Stimulated activated CD4-positive, alpha-beta T cell treated with anti-CD3 and anti-CD28 coated beads, Interleukin-4, amount 100 ng/mL, for 1 hour (primary cell): Measurements from ENCODE around the gene MCUB.
A peak's percentile ranks its signal among the peaks of the same experiment; 100 is the strongest.

ENCODE experiments used
- DNase-seq: peaks from one replicate; pipeline ENCODE4 v3.0.0-alpha.2; 2020

Gene MCUB

GRCh38 chr4:109683621-109684253 lies 123.7 kb downstream of the MCUB start:
- no peak for DNase-seq

- DNase-seq, result no peak
Observed at GRCh38 chr4:109684727-109685126, 124.7 kb downstream of the MCUB start.

- no peak for DNase-seq
Observed at GRCh38 chr4:109690690-109691410, 130.8 kb downstream of the MCUB start.

- DNase-seq, result no peak
Observed at GRCh38 chr4:109691411-109691920, 131.4 kb downstream of the MCUB start.

GRCh38 chr4:109698656-109699055 lies 138.6 kb downstream of the MCUB start:
- DNase-seq, result no peak

GRCh38 chr4:109699553-109700225 lies 139.6 kb downstream of the MCUB start:
- no peak for DNase-seq

GRCh38 chr4:109701566-109702410 lies 141.7 kb downstream of the MCUB start:
- no peak for DNase-seq

GRCh38 chr4:109702950-109703663 lies 143.1 kb downstream of the MCUB start, which contains the start of gene CASP6:
Gene CASP6 (minus strand): TSS chr4:109703445. CDS start chr4:109703395, 50 bp downstream.
- DNase-seq, result peak; percentile 70

- no peak for DNase-seq
Observed at GRCh38 chr4:109703664-109704361, 143.8 kb downstream of the MCUB start.

GRCh38 chr4:109708435-109708834 lies 148.4 kb downstream of the MCUB start:
- no peak for DNase-seq

- DNase-seq, result no peak
Observed at GRCh38 chr4:109708990-109709389, 148.9 kb downstream of the MCUB start.

- DNase-seq, result no peak
Observed at GRCh38 chr4:109713500-109713899, 153.5 kb downstream of the MCUB start.

GRCh38 chr4:109718759-109719158 lies 158.7 kb downstream of the MCUB start:
- DNase-seq, result no peak

- DNase-seq, result no peak
Observed at GRCh38 chr4:109719604-109720003, 159.6 kb downstream of the MCUB start.

GRCh38 chr4:109721033-109721432 lies 161.0 kb downstream of the MCUB start:
- no peak for DNase-seq

GRCh38 chr4:109722357-109722756 lies 162.3 kb downstream of the MCUB start:
- DNase-seq, result no peak

- DNase-seq, result no peak
Observed at GRCh38 chr4:109723110-109723509, 163.1 kb downstream of the MCUB start.

GRCh38 chr4:109728385-109728784 lies 168.3 kb downstream of the MCUB start:
- no peak for DNase-seq

GRCh38 chr4:109729117-109729717 lies 169.2 kb downstream of the MCUB start:
- no peak for DNase-seq

- peak; percentile 77 for DNase-seq
Observed at GRCh38 chr4:109729718-109730618, 169.9 kb downstream of the MCUB start, which contains the start of gene PLA2G12A. Gene PLA2G12A (minus strand): TSS chr4:109730070. CDS start chr4:109729809, 261 bp downstream.
